HepG2 (cell line): ENCODE results near the gene KRTAP10-2. TPM values are rescaled to one million over a fixed set of nuclear protein-coding genes. Genes with fewer than 3 reads are reported as not detected.
A peak's percentile ranks its signal among the peaks of the same experiment; 100 is the strongest.

ENCODE experiments used
- ATAC-seq: fragments of 200-7000 bp; cut with Tn5 transposase; 3 replicates; pipeline ENCODE4 v1.9.1; 2020; ENCODE audit warnings: mild to moderate bottlenecking, moderate library complexity
- BruUV-seq: library from RNA; stranded (reverse); fragments of 400-500 nt; replicated peaks from 2 replicates; lab custom pipeline; 2021; lab: Mats Ljungman, UMichigan
- CTCF ChIA-PET: fragments of 300-600 bp; formaldehyde crosslinking; extraction: SDS; loops from one replicate; lab custom pipeline; 2021; ENCODE audit warnings: low total read pairs, inconsistent platforms, low intra/inter-chr PET ratio; lab: Yijun Ruan, JAX
- POLR2A ChIA-PET: fragments of 350-600 bp; sonication (Branson Sonifier 250); formaldehyde crosslinking; loops from one replicate; lab custom pipeline; 2020; ENCODE audit warnings: antibody characterized with exemption, inconsistent platforms; lab: Yijun Ruan, JAX
- DNase-seq: peaks from one replicate; pipeline ENCODE4 v3.0.0-alpha.2; 2015; ENCODE audit warnings: low spot score
- FAIRE-seq: peaks from 3 replicates; lab custom pipeline; 2011; peaks lifted over from hg19 to GRCh38; lab: Jason Lieb, UNC
- H2AFZ ChIP-seq: one replicate; pipeline ENCODE4 v1.6.1; 2011; ENCODE audit warnings: low read length, inconsistent platforms
- H3K27ac ChIP-seq: fragments of 300-600 bp; 3 replicates; pipeline ENCODE4 v1.8.0; 2011; ENCODE audit warnings: mixed run types, mild to moderate bottlenecking, mixed read lengths, low read length, inconsistent platforms; ENCODE audit not compliant: insufficient read depth; ENCODE audit errors: extremely low read length
- H3K27me3 ChIP-seq, 2 experiments: fragments of 200-600 bp in 1 of 2; 2 replicates in 1 of 2; 3 replicates in 1 of 2; pipeline versions ENCODE4 v1.6.0 to v1.8.0; 2011; ENCODE audit warnings: low read length in 2 of 2, mild to moderate bottlenecking in 2 of 2, moderate library complexity in 2 of 2, inconsistent platforms in 1 of 2; ENCODE audit not compliant: insufficient read depth in 2 of 2, control insufficient read depth in 1 of 2
- H3K36me3 ChIP-seq, 2 experiments: fragments of 200-600 bp in 1 of 2; replicated peaks in 1 of 2; 2 replicates in 1 of 2; 3 replicates in 1 of 2; pipeline versions ENCODE4 v1.5.1 to v1.8.0; 2011; ENCODE audit warnings: low read length in 2 of 2, inconsistent platforms in 1 of 2; ENCODE audit not compliant: insufficient read depth in 2 of 2, control insufficient read depth in 1 of 2
- H3K4me1 ChIP-seq: 2 replicates; pipeline ENCODE4 v1.5.1; 2012; ENCODE audit warnings: low read length, inconsistent platforms; ENCODE audit not compliant: insufficient read depth
- H3K4me2 ChIP-seq: 2 replicates; pipeline ENCODE4 v1.6.0; 2011; ENCODE audit warnings: low read depth, low read length, inconsistent platforms
- H3K4me3 ChIP-seq, 3 experiments: fragments of 200-600 bp in 1 of 3; sonication (generic), shearing (Covaris generic) in 1 of 3; replicated peaks in 1 of 3; 2 replicates each; pipeline ENCODE4 v1.5.1; 2011 to 2016; ENCODE audit warnings: low read length in 3 of 3, inconsistent platforms in 2 of 3, low read depth in 2 of 3, mild to moderate bottlenecking in 2 of 3, control low read depth in 1 of 3, mixed read lengths in 1 of 3; ENCODE audit not compliant: insufficient read depth in 1 of 3
- H3K79me2 ChIP-seq: one replicate; pipeline ENCODE4 v1.6.1; 2011; ENCODE audit warnings: low read length, inconsistent platforms; ENCODE audit not compliant: insufficient read depth
- H3K9ac ChIP-seq: 2 replicates; pipeline ENCODE4 v1.6.0; 2011; ENCODE audit warnings: mild to moderate bottlenecking, low read depth, low read length, inconsistent platforms; ENCODE audit not compliant: insufficient read depth
- H3K9me3 ChIP-seq: 2 replicates; pipeline ENCODE4 v1.5.1; 2012; ENCODE audit warnings: mild to moderate bottlenecking, low read length
- H4K20me1 ChIP-seq: 2 replicates; pipeline ENCODE4 v1.6.0; 2011; ENCODE audit warnings: inconsistent platforms, mild to moderate bottlenecking, low read length, moderate library complexity; ENCODE audit not compliant: insufficient read depth
- JARID2 ChIP-seq: sonication (generic); formaldehyde crosslinking; IDR thresholded peaks from 2 replicates; pipeline ENCODE4 v1.8.1; 2023; ENCODE audit warnings: missing genetic modification reagents, inconsistent platforms; ENCODE audit not compliant: insufficient replicate concordance
- JUND ChIP-seq: sonication (generic); formaldehyde crosslinking; IDR thresholded peaks from 2 replicates; pipeline ENCODE4 v1.8.0; 2022; ENCODE audit warnings: mild to moderate bottlenecking, missing genetic modification reagents
- KMT2A ChIP-seq: sonication (generic); formaldehyde crosslinking; IDR thresholded peaks from 2 replicates; pipeline ENCODE4 v1.4.0; 2020; ENCODE audit warnings: missing genetic modification reagents
- NFKB2 ChIP-seq: sonication (generic); formaldehyde crosslinking; IDR thresholded peaks from 2 replicates; pipeline ENCODE4 v1.4.0; 2020; ENCODE audit warnings: missing genetic modification reagents, borderline replicate concordance
- PAWR ChIP-seq: sonication (generic); formaldehyde crosslinking; IDR thresholded peaks from 2 replicates; pipeline ENCODE4 v1.4.0; 2020; ENCODE audit warnings: missing genetic modification reagents, mild to moderate bottlenecking, borderline replicate concordance
- PHF21A ChIP-seq: sonication (generic); formaldehyde crosslinking; IDR thresholded peaks from 2 replicates; pipeline ENCODE4 v1.5.0; 2020; ENCODE audit warnings: mild to moderate bottlenecking, missing genetic modification reagents
- PTBP1 ChIP-seq: fragments of 200-400 bp; formaldehyde crosslinking; IDR thresholded peaks from 2 replicates; pipeline ENCODE4 v1.6.1; 2018; ENCODE audit warnings: low read length, low read depth; ENCODE audit not compliant: poor library complexity, severe bottlenecking
- RELA ChIP-seq: sonication (generic); formaldehyde crosslinking; IDR thresholded peaks from 2 replicates; pipeline ENCODE4 v1.4.0; 2020; ENCODE audit warnings: missing genetic modification reagents
- ZEB1 ChIP-seq: IDR thresholded peaks from 2 replicates; pipeline ENCODE4 v1.6.1; 2012; ENCODE audit warnings: mild to moderate bottlenecking, low read depth, inconsistent platforms; ENCODE audit not compliant: insufficient replicate concordance
- ZNF282 ChIP-seq: fragments of 450-650 bp; IDR thresholded peaks from 2 replicates; pipeline ENCODE4 v1.6.1; 2018; ENCODE audit not compliant: partially characterized antibody
- ZNF761 ChIP-seq: sonication (generic); formaldehyde crosslinking; conservative IDR thresholded peaks from 2 replicates; pipeline ENCODE4 v1.4.0; 2020; ENCODE audit warnings: mild to moderate bottlenecking, missing genetic modification reagents
- WGBS: methylation state at CpG from one replicate; pipeline ENCODE4 v1.1.6; 2017; ENCODE audit warnings: low lambda C conversion rate; 5-methylcytosine and 5-hydroxymethylcytosine counted together
- in situ Hi-C: cut with HindIII; loops from 2 replicates; pipeline ENCODE4 v1.10.0; 2017; ENCODE audit warnings: low pct_unique_long_range_greater_than_20kb; ENCODE audit not compliant: extremely low pct_ligation_motif_present
- intact Hi-C: fragments of 100-400 bp; cut with micrococcal nuclease; formaldehyde crosslinking; loops from one replicate; pipeline ENCODE4 v1.10.0; 2022; ENCODE audit not compliant: unreplicated experiment
- polyA plus RNA-seq, 8 experiments: library from polyadenylated mRNA; depleted of rRNA in 3 of 8; stranded (reverse) in 7 of 8; unstranded in 1 of 8; fragments of >200 nt; fragmentation: Illumina TruSeq in 4 of 8; extraction: Trizol in 4 of 8; gene quantifications; 2 replicates each; pipeline versions ENCODE4 v1.2.1 to v1.2.3, GENCODE V29; 2011 to 2016; ENCODE audit warnings: low read depth in 4 of 8, missing spikeins in 1 of 8, mixed read lengths in 1 of 8; ENCODE audit not compliant: insufficient read depth in 1 of 8
- total RNA-seq, 5 experiments: library from RNA; depleted of rRNA; stranded (reverse); fragments of >200 nt; fragmentation: Illumina TruSeq; extraction: Trizol; gene quantifications; 2 replicates each; pipeline ENCODE4 v1.2.3, GENCODE V29; 2016; ENCODE audit warnings: low read depth in 1 of 5
- TF ChIP-seq, protein P1 (sequence below): IDR thresholded peaks from 2 replicates; pipeline ENCODE4 v1.6.1; 2016; ENCODE audit warnings: mild to moderate bottlenecking, missing biosample characterization, missing genetic modification reagents
- TF ChIP-seq, protein P2 (sequence below): sonication (generic); formaldehyde crosslinking; IDR thresholded peaks from 2 replicates; pipeline ENCODE4 v1.5.0; 2020; ENCODE audit warnings: missing genetic modification reagents, mild to moderate bottlenecking, borderline replicate concordance
- TF ChIP-seq, protein P3 (sequence below): IDR thresholded peaks from 2 replicates; pipeline ENCODE4 v1.6.1; 2016
- TF ChIP-seq, protein P4 (sequence below): sonication (generic); formaldehyde crosslinking; IDR thresholded peaks from 2 replicates; pipeline ENCODE4 v1.4.0; 2020; ENCODE audit warnings: missing genetic modification reagents
- TF ChIP-seq, protein P5 (sequence below): sonication (generic); formaldehyde crosslinking; IDR thresholded peaks from 2 replicates; pipeline ENCODE4 v1.8.1; 2023; ENCODE audit warnings: mild to moderate bottlenecking, moderate library complexity, missing genetic modification reagents

KRTAP10-2 gene
- total and polyA plus RNA-seq, 2 of the 13 experiments (the other 11 are each of a cell fraction or from before 2014, with no cell fraction given): not detected

DNA sequence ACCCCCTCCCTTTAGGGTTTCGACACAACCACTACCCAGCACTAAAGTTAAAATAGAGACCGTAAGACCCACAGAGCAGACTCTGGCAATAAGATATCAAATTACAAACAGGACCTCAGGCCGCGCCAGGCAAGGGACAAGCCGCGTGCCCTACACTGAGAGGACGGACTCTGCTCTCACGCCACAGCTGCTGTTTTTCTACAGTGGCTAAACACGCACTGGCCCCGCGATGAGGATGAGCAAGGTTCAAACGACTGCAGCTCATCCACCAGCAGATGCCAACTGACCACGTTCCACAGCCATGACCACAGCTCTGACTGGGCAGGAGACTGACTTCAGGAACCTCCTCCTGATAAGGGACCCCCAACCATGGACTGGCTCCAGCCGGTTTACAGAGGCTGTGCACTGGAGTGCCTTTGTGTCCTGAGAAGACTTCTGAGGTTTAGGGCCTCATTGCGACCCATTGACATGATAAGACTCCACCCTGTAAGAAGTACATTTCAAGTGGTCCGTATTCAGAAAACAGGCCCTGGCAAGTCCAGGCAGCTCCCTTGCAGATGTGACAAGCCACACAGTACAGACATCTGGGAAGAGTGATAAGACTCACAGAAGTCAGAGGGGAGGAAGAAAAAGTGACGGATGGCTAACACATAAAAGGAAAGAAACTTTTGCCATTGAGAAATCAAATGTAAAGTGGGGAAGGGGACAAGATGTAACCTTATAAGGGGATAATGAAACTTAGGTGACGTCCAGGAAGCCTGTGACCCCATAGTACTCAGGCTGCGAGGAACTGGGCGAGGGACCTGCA is 42.5 kb upstream of the KRTAP10-2 start:
- Histone ChIP-seq H3K4me2 (peak overlapping the region; percentile 59), H3K9me3 (no peaks in the 10 kb centered on the region), H3K27ac (peak overlapping the region; percentile 80), H4K20me1 (no peaks in the 10 kb centered on the region), H3K36me3 (no peaks in the 10 kb centered on the region), H3K4me1 (peaks cover 52% of the 10 kb centered on the region), H2AFZ (no peak overlapping the region), H3K4me3 (peak overlapping the region in 1 of 3 experiments; percentile 4; a peak in 1 of 6 replicates), H3K79me2 (no peaks in the 10 kb centered on the region), H3K9ac (peak overlapping the region; percentile 54), H3K27me3 (no peaks in the 10 kb centered on the region; a peak in 1 of 5 replicates)
- peak; percentile 78 for FAIRE-seq
- CTCF ChIA-PET: no interaction called here
- peak; percentile 90 for ATAC-seq
- in situ Hi-C loops (no loop called here), intact Hi-C loops (no loop called here)
- no TSS peak for BruUV-seq
- POLR2A ChIA-PET: no interaction called here
- peak; percentile 81 for DNase-seq
- 42% methylated on average over 12 of the region's 20 CpGs for WGBS
- TF ChIP-seq, protein P1, sequence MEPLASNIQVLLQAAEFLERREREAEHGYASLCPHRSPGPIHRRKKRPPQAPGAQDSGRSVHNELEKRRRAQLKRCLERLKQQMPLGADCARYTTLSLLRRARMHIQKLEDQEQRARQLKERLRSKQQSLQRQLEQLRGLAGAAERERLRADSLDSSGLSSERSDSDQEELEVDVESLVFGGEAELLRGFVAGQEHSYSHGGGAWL: peak; percentile 54; the same call in 1 of the 2 replicates
- TF ChIP-seq JUND (CRISPR knock-in tag) (peak; percentile 75; the same call in 1 of the 2 replicates), KMT2A (CRISPR knock-in tag) (peak; percentile 35; the same call in 1 of the 2 replicates), ZNF282 (no peak), PTBP1 (no peak), JARID2 (peak; percentile 47), PHF21A (CRISPR knock-in tag) (peak; percentile 87), ZNF761 (CRISPR knock-in tag) (peak; percentile 88; the same call in 1 of the 2 replicates), PAWR (CRISPR knock-in tag) (no peak), ZEB1 (no peak), NFKB2 (CRISPR knock-in tag) (peak; percentile 80; the same call in 1 of the 2 replicates), RELA (CRISPR knock-in tag) (no peak)
- TF ChIP-seq, protein P2, sequence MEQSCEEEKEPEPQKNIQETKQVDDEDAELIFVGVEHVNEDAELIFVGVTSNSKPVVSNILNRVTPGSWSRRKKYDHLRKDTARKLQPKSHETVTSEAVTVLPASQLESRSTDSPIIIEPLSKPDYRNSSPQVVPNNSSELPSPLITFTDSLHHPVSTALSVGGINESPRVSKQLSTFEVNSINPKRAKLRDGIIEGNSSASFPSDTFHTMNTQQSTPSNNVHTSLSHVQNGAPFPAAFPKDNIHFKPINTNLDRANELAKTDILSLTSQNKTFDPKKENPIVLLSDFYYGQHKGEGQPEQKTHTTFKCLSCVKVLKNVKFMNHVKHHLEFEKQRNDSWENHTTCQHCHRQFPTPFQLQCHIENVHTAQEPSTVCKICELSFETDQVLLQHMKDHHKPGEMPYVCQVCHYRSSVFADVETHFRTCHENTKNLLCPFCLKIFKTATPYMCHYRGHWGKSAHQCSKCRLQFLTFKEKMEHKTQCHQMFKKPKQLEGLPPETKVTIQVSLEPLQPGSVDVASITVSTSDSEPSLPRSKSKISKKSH (CRISPR knock-in tag): peak; percentile 90; the same call in 1 of the 2 replicates
- TF ChIP-seq, protein P3, sequence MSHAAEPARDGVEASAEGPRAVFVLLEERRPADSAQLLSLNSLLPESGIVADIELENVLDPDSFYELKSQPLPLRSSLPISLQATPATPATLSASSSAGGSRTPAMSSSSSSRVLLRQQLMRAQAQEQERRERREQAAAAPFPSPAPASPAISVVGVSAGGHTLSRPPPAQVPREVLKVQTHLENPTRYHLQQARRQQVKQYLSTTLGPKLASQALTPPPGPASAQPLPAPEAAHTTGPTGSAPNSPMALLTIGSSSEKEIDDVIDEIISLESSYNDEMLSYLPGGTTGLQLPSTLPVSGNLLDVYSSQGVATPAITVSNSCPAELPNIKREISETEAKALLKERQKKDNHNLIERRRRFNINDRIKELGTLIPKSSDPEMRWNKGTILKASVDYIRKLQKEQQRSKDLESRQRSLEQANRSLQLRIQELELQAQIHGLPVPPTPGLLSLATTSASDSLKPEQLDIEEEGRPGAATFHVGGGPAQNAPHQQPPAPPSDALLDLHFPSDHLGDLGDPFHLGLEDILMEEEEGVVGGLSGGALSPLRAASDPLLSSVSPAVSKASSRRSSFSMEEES: peak; percentile 79; the same call in 1 of the 2 replicates
- TF ChIP-seq, protein P4, sequence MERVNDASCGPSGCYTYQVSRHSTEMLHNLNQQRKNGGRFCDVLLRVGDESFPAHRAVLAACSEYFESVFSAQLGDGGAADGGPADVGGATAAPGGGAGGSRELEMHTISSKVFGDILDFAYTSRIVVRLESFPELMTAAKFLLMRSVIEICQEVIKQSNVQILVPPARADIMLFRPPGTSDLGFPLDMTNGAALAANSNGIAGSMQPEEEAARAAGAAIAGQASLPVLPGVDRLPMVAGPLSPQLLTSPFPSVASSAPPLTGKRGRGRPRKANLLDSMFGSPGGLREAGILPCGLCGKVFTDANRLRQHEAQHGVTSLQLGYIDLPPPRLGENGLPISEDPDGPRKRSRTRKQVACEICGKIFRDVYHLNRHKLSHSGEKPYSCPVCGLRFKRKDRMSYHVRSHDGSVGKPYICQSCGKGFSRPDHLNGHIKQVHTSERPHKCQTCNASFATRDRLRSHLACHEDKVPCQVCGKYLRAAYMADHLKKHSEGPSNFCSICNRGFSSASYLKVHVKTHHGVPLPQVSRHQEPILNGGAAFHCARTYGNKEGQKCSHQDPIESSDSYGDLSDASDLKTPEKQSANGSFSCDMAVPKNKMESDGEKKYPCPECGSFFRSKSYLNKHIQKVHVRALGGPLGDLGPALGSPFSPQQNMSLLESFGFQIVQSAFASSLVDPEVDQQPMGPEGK (CRISPR knock-in tag): peak; percentile 62; the same call in 1 of the 2 replicates
- TF ChIP-seq, protein P5, sequence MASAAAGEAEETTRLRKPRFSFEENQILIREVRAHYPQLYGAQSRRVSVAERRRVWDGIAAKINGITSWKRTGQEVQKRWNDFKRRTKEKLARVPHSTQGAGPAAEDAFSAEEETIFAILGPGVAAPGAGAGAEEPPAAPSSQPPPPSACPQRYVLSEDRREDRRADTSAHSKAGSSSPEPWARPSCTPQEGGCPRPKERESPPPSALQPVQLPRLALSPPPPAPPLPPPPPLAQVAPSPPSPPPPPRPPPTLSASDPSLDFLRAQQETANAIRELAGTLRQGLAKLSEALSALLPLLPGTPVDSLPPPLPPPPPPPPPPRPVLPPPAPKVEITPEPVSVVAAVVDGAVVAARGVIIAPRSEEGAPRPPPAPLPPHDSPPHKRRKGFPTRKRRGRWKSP (CRISPR knock-in tag): peak; percentile 77; the same call in 1 of the 2 replicates
